Measurements from ENCODE around the gene RAB3B. TPM values are rescaled to one million over a fixed set of nuclear protein-coding genes. Genes with fewer than 3 reads are reported as not detected.

Gene RAB3B
- total RNA-seq, 3 donors from 2014 or later: 3.5 to 5.6 (median 3.6) TPM

DNA sequence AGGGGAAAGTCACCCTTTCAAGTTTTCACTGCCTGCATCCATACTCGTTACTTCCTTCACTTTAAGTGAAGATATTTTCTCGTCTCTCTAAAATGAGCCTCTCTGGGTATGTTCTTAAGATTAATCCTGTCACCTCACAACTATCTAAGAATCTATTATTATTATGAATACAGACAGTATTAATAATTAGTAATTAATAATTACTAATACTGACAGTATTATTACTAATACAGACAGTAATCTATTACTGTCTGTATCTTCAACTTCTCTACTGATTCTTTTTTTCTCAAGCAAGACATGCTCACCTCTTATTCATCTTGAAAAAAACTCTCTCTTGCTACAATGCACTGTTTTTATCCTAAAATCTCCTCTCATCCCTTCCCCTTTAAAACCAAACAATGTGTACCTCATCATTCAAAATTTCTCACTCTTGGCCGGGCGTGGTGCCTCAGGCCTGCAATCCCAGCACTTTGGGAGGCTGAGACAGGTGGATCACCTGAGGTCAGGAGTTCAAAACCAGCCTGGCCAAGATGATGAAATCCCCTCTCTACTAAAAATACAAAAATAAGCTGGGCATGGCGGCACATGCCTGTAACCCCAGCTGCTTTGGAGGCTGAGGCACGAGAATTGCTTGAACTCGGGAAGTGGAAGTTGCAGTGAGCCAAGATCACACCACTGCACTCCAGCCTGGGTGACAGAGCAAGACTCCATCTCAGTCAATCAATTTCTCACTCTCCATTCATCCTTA is 119.7 kb downstream of the RAB3B start:
- intact Hi-C loops (cut with DNase I, micrococcal nuclease): no loop called here
- DNase-seq (no peak), ATAC-seq (no peak)
- TF ChIP-seq, protein P1, sequence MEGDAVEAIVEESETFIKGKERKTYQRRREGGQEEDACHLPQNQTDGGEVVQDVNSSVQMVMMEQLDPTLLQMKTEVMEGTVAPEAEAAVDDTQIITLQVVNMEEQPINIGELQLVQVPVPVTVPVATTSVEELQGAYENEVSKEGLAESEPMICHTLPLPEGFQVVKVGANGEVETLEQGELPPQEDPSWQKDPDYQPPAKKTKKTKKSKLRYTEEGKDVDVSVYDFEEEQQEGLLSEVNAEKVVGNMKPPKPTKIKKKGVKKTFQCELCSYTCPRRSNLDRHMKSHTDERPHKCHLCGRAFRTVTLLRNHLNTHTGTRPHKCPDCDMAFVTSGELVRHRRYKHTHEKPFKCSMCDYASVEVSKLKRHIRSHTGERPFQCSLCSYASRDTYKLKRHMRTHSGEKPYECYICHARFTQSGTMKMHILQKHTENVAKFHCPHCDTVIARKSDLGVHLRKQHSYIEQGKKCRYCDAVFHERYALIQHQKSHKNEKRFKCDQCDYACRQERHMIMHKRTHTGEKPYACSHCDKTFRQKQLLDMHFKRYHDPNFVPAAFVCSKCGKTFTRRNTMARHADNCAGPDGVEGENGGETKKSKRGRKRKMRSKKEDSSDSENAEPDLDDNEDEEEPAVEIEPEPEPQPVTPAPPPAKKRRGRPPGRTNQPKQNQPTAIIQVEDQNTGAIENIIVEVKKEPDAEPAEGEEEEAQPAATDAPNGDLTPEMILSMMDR (IDR thresholded peaks at IDR 0.05): no peak
- Histone ChIP-seq H3K4me1 (ENCODE audit: low read depth) (peaks cover 19% of the 10 kb centered on the region), H3K9me3 (no peaks in the 10 kb centered on the region), H3K36me3 (ENCODE audit: low read depth) (no peaks in the 10 kb centered on the region), H3K4me3 (no peak overlapping the region)

DNA sequence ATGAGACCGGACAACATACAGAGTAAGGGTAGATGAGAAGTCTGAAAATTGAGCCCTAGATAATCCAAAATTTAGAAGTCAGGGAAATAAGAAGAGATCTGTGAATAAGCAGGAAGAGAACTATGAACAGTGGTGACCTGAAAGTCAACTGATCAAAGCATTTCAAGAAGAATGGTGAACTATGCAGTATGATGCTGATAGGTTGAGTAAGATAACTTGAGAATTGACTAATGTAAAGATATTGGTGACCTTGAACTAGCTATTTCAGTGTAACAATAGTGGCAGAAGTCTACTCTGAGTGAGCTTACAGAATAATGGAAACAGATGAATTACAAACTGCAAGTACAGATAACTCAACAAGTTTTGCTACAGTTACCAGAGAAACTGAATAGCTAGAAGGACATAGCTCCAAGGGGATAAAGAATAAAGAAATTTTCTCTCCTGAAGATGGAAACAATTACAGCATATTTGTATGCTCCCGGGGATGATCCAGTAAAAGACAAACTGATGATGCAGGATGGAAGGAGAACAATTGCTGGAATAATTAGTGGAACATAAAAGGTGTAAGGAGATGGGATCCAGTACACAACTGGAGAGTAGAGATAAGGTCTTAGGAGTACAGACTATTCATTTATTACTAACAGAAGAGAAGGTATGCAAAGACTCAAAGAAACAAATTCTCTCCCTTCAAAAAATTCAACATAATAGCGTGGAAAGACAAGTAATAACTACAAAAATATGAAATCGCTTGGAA is 122.8 kb downstream of the RAB3B start:
- Histone ChIP-seq H3K4me3 (no peak overlapping the region), H3K36me3 (ENCODE audit: low read depth) (no peaks in the 10 kb centered on the region), H3K4me1 (ENCODE audit: low read depth) (no peaks in the 10 kb centered on the region), H3K9me3 (no peaks in the 10 kb centered on the region)
- intact Hi-C loops (cut with DNase I, micrococcal nuclease): no loop called here
- no peak for DNase-seq
- TF ChIP-seq, protein P1 (IDR thresholded peaks at IDR 0.05): no peak
- ATAC-seq: no peak

DNA sequence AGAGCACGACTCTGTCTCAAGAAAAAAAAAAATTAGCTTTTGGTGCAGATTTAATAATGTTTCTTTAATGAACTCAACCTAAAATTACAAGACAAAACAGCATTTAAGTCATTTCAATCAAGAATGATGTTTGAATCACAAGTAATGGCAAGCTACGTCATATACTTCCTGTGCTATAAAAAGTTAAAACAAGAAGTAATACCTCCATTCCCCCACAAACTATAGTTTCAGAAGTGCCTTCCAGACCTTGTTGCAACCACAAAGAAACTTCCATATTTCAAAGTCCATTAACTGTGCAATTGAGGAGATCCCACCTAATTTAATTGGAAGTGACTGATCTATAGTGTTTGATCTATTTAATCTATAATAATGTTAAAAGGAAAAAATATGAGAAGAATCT is 127.1 kb downstream of the RAB3B start:
- no peaks in the 10 kb centered on the region for H3K9me3 ChIP-seq
- DNase-seq: no peak
- no peaks in the 10 kb centered on the region for H3K4me1 ChIP-seq (ENCODE audit: low read depth)
- no peak for ATAC-seq
- no peaks in the 10 kb centered on the region for H3K36me3 ChIP-seq (ENCODE audit: low read depth)
- TF ChIP-seq, protein P1 (IDR thresholded peaks at IDR 0.05): no peak
- intact Hi-C loops (cut with DNase I, micrococcal nuclease): no loop called here
- H3K4me3 ChIP-seq: no peak overlapping the region

DNA sequence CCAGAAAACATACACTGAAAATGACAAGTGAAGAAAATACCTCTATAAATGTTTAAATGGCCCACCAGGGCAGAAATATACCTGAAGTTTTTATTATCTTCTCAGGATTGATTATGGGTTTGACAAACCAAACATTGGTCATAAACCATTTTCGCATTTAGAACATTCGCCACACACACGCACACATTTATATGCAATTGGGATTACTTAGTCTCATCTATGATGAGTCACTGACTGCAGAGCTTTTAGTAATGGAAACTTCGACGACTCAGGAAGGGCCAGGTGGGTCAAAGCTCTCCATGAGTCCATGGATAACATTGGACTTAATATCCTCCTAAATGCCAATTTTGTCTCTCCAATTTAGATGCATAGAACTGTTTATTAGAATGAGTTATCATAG is 128.8 kb downstream of the RAB3B start:
- no peak overlapping the region for H3K4me3 ChIP-seq
- DNase-seq (no peak), ATAC-seq (no peak)
- no peaks in the 10 kb centered on the region for H3K36me3 ChIP-seq (ENCODE audit: low read depth)
- no peaks in the 10 kb centered on the region for H3K9me3 ChIP-seq
- intact Hi-C loops (cut with DNase I, micrococcal nuclease): no loop called here
- TF ChIP-seq, protein P1 (IDR thresholded peaks at IDR 0.05): no peak
- no peaks in the 10 kb centered on the region for H3K4me1 ChIP-seq (ENCODE audit: low read depth)

DNA sequence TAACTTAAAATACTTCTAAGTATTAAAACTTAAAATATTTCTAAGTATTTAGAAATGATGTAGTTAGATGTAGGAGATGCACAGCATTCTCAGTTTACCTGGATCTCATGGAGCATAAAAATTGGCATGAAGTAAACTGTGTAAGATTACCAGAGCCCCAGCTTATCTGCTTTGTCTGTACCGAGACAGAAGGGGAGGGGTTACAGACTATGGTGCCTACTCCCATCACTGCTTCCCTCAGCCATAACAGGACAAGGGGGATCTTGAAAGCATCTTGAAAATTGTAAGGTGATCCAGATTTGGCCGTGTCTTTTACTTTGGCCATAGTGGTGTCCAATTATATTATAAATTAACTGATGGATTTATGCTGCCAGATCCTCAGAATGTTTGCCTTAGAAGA is 130.8 kb downstream of the RAB3B start:
- no peak for DNase-seq
- TF ChIP-seq, protein P1 (IDR thresholded peaks at IDR 0.05): no peak
- no peak overlapping the region for H3K4me3 ChIP-seq
- no peak for ATAC-seq
- no peaks in the 10 kb centered on the region for H3K36me3 ChIP-seq (ENCODE audit: low read depth)
- no peaks in the 10 kb centered on the region for H3K4me1 ChIP-seq (ENCODE audit: low read depth)
- no peaks in the 10 kb centered on the region for H3K9me3 ChIP-seq
- intact Hi-C loops (cut with DNase I, micrococcal nuclease): no loop called here
